HepG2 (cell line): Measurements from ENCODE around the gene NR1H2. TPM values are rescaled to one million over a fixed set of nuclear protein-coding genes. Genes with fewer than 3 reads are reported as not detected.

Experiments used
- AHR ChIP-seq: IDR thresholded peaks from 2 replicates; pipeline ENCODE4 v1.6.1; 2018; ENCODE audit warnings: missing genetic modification reagents, missing compliant biosample characterization
- CREB1 ChIP-seq, 2 experiments: fragments of 450-650 bp in 1 of 2; IDR thresholded peaks; 2 replicates each; pipeline ENCODE4 v1.6.1; 2016 to 2017; ENCODE audit warnings: control low read depth in 1 of 2, mild to moderate bottlenecking in 1 of 2, missing compliant biosample characterization in 1 of 2, missing genetic modification characterization in 1 of 2
- CREM ChIP-seq, 2 experiments: sonication (generic) in 1 of 2; formaldehyde crosslinking in 1 of 2; IDR thresholded peaks; 2 replicates each; pipeline versions ENCODE4 v1.4.0 to v1.6.1; 2016 to 2020; ENCODE audit warnings: antibody characterized with exemption in 1 of 2, mild to moderate bottlenecking in 1 of 2, missing genetic modification reagents in 1 of 2
- DPF2 ChIP-seq: sonication (generic); formaldehyde crosslinking; IDR thresholded peaks from 2 replicates; pipeline ENCODE4 v1.4.0; 2020; ENCODE audit warnings: mild to moderate bottlenecking, low read depth, missing genetic modification reagents, borderline replicate concordance
- EZH2 ChIP-seq: conservative IDR thresholded peaks from 2 replicates; pipeline ENCODE4 v1.6.1; 2012; ENCODE audit warnings: mild to moderate bottlenecking, low read depth, low read length, moderate library complexity
- GABPB1 ChIP-seq: IDR thresholded peaks from 2 replicates; pipeline ENCODE4 v1.6.1; 2016; ENCODE audit warnings: mild to moderate bottlenecking, missing genetic modification reagents, moderate library complexity, missing compliant biosample characterization
- KLF12 ChIP-seq: sonication (generic); formaldehyde crosslinking; IDR thresholded peaks from 2 replicates; pipeline ENCODE4 v1.4.0; 2020; ENCODE audit warnings: missing genetic modification reagents, borderline replicate concordance
- KLF16 ChIP-seq, 2 experiments: sonication (generic) in 1 of 2; formaldehyde crosslinking in 1 of 2; IDR thresholded peaks; 2 replicates each; pipeline versions ENCODE4 v1.6.1 to v1.8.0; 2016 to 2023; ENCODE audit warnings: missing genetic modification reagents in 2 of 2, missing compliant biosample characterization in 1 of 2
- POGK ChIP-seq: sonication (generic); formaldehyde crosslinking; conservative IDR thresholded peaks from 2 replicates; pipeline ENCODE4 v1.8.0; 2022; ENCODE audit warnings: mild to moderate bottlenecking, moderate library complexity, missing genetic modification reagents
- SRSF1 ChIP-seq: fragments of 200-400 bp; formaldehyde crosslinking; optimal IDR thresholded peaks from 2 replicates; pipeline ENCODE3; 2017; ENCODE audit warnings: mild to moderate bottlenecking, low read depth, low read length, moderate library complexity
- THAP11 ChIP-seq: IDR thresholded peaks from 2 replicates; pipeline ENCODE4 v1.6.1; 2016; ENCODE audit warnings: missing biosample characterization, missing genetic modification reagents
- ZFAT ChIP-seq: sonication (generic); formaldehyde crosslinking; conservative IDR thresholded peaks from 2 replicates; pipeline ENCODE4 v1.8.1; 2023; ENCODE audit warnings: missing genetic modification reagents, inconsistent platforms
- ZNF143 ChIP-seq: sonication (generic); formaldehyde crosslinking; IDR thresholded peaks from 2 replicates; pipeline ENCODE4 v1.4.0; 2020; ENCODE audit warnings: missing genetic modification reagents
- ZNF329 ChIP-seq: sonication (generic); formaldehyde crosslinking; IDR thresholded peaks from 2 replicates; pipeline ENCODE4 v1.9.0; 2021; ENCODE audit warnings: low read depth, mild to moderate bottlenecking, missing genetic modification reagents
- ZNF362 ChIP-seq: sonication (generic); formaldehyde crosslinking; IDR thresholded peaks from 2 replicates; pipeline ENCODE4 v1.4.0; 2020; ENCODE audit warnings: missing genetic modification reagents, mild to moderate bottlenecking, borderline replicate concordance
- polyA plus RNA-seq, 8 experiments: library from polyadenylated mRNA; depleted of rRNA in 3 of 8; stranded (reverse) in 7 of 8; unstranded in 1 of 8; fragments of >200 nt; fragmentation: Illumina TruSeq in 4 of 8; extraction: Trizol in 4 of 8; gene quantifications; 2 replicates each; pipeline versions ENCODE4 v1.2.1 to v1.2.3, GENCODE V29; 2011 to 2016; ENCODE audit warnings: low read depth in 4 of 8, missing spikeins in 1 of 8, mixed read lengths in 1 of 8; ENCODE audit not compliant: insufficient read depth in 1 of 8
- total RNA-seq, 5 experiments: library from RNA; depleted of rRNA; stranded (reverse); fragments of >200 nt; fragmentation: Illumina TruSeq; extraction: Trizol; gene quantifications; 2 replicates each; pipeline ENCODE4 v1.2.3, GENCODE V29; 2016; ENCODE audit warnings: low read depth in 1 of 5

The NR1H2 gene
- total and polyA plus RNA-seq, 2 of the 13 experiments (the other 11 are each of a cell fraction or from before 2014, with no cell fraction given), result 10.3 to 13.5 TPM

GRCh38 chr19:50333235-50333736, 43.0 kb upstream of the NR1H2 start (continued):
- TF ChIP-seq SRSF1 (no peak), ZFAT (CRISPR knock-in tag) (no peak), KLF16 (CRISPR knock-in tag; IDR thresholded peaks at IDR 0.05) (peak in 1 of 2 experiments; percentile 16; a peak in 1 of 4 replicates), ZNF143 (CRISPR knock-in tag) (peak; percentile 99), DPF2 (no peak), ZNF362 (CRISPR knock-in tag) (no peak), KLF12 (no peak), THAP11 (peak; percentile 99), ZNF329 (CRISPR knock-in tag) (0 out of 2 replicates have a peak, but pooled peaks have one; percentile 16), AHR (CRISPR knock-in tag) (peak; percentile 10; the same call in 1 of the 2 replicates), CREB1 (IDR thresholded peaks at IDR 0.05) (peak; percentile 31; the same call in 1 of the 2 replicates), CREB1 (CRISPR knock-in tag; IDR thresholded peaks at IDR 0.05) (0 out of 2 replicates have a peak, but pooled peaks have one; percentile 57), EZH2 (no peak), POGK (CRISPR knock-in tag) (peak; percentile 58), GABPB1 (peak; percentile 69), CREM (IDR thresholded peaks at IDR 0.05) (peak; percentile 80), CREM (CRISPR knock-in tag; IDR thresholded peaks at IDR 0.05) (no peak)
